Activated naive CD8-positive, alpha-beta T cell (primary cell): ENCODE results near the gene STPG3.

Experiments
- H3K27ac Mint-ChIP-seq: one replicate; pipeline ENCODE4 v1.8.0; 2021; ENCODE audit warnings: mixed read lengths
- H3K27me3 Mint-ChIP-seq: one replicate; pipeline ENCODE4 v1.8.0; 2021; ENCODE audit warnings: mixed read lengths
- H3K36me3 Mint-ChIP-seq: one replicate; pipeline ENCODE4 v1.8.0; 2021; ENCODE audit warnings: mixed read lengths
- H3K4me1 Mint-ChIP-seq: one replicate; pipeline ENCODE4 v1.8.0; 2021; ENCODE audit warnings: low read depth, mixed read lengths
- H3K4me3 Mint-ChIP-seq: one replicate; pipeline ENCODE4 v1.8.0; 2021; ENCODE audit warnings: mild to moderate bottlenecking, mixed read lengths
- H3K9me3 Mint-ChIP-seq: one replicate; pipeline ENCODE4 v1.8.0; 2021; ENCODE audit warnings: low read depth, mixed read lengths

Gene STPG3

DNA sequence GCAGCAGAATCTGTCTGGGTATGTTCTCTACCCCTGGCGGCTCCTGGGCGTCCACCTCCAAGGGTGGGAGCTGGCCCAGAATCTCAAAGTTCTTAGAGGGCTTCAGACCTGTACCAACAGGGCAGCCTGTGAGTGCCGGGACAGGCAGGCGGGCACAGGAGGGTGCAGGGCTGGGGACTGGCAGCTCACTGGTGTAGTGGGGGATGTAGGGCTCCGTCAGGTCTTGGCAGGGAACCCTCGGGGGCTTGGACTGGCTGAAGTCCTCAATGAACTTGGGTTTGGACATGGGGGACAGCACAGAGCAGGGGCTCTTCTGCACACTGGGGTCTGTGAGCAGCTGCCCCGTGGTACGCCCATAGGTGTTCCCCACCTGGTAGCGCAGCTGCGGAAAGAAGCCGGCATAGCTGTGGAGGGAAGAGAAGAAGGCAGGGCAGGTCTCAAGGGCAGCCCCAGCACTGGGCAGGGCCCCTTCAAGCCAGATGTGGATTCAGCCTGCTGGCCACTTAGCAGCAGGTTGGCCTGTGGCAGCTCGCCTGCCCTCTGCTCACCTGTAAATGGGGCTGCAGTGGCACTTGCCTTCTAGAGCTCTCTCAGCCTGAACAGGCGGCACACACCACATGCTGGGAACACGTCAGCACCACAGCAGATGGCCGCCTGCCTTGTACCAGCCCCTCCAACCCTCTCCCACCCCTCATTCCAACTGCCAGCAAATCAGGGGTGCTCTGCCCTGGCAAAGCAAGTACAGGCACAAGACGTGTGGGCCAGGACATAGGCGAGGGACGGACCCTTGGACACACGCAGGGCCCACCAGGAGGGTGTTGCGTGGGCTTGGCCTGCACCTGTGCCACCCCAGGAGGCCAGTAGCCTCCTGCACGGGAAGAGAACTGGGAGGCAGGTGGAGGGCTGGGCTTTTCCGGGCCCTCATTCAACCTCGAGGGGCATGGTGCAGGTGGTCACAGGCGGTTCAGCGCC is 5.3 kb upstream of the STPG3 start:
- Mint-ChIP-seq H3K4me1 (peaks cover 12% of the 10 kb centered on the region), H3K9me3 (no peaks in the 10 kb centered on the region), H3K27ac (no peak overlapping the region), H3K4me3 (no peak overlapping the region), H3K36me3 (peaks cover 4% of the 10 kb centered on the region), H3K27me3 (no peaks in the 10 kb centered on the region)

GRCh38 chr9:137247135-137247915 is 3.8 kb upstream of the STPG3 start:
- Mint-ChIP-seq H3K4me3 (no peak overlapping the region), H3K9me3 (no peaks in the 10 kb centered on the region), H3K36me3 (peaks cover 4% of the 10 kb centered on the region), H3K4me1 (peaks cover 7% of the 10 kb centered on the region), H3K27me3 (no peaks in the 10 kb centered on the region), H3K27ac (no peak overlapping the region)

- H3K4me1 Mint-ChIP-seq, result peaks cover 1% of the 10 kb centered on the region
Measured at GRCh38 chr9:137247916-137248175, 3.2 kb upstream of the STPG3 start.

GRCh38 chr9:137250329-137251193 is 525 bp upstream of the STPG3 start:
- peaks cover 7% of the 10 kb centered on the region for H3K4me1 Mint-ChIP-seq
- H3K36me3 Mint-ChIP-seq, result no peaks in the 10 kb centered on the region
- no peaks in the 10 kb centered on the region for H3K27me3 Mint-ChIP-seq
- H3K4me3 Mint-ChIP-seq, result no peak overlapping the region
- no peak overlapping the region for H3K27ac Mint-ChIP-seq
- H3K9me3 Mint-ChIP-seq, result no peaks in the 10 kb centered on the region

More at GRCh38 chr9:137247916-137248175, 3.2 kb upstream of the STPG3 start:
- Mint-ChIP-seq H3K27ac (no peak overlapping the region), H3K4me3 (no peak overlapping the region), H3K36me3 (peaks cover under 1% of the 10 kb centered on the region), H3K9me3 (no peaks in the 10 kb centered on the region), H3K27me3 (no peaks in the 10 kb centered on the region)

DNA sequence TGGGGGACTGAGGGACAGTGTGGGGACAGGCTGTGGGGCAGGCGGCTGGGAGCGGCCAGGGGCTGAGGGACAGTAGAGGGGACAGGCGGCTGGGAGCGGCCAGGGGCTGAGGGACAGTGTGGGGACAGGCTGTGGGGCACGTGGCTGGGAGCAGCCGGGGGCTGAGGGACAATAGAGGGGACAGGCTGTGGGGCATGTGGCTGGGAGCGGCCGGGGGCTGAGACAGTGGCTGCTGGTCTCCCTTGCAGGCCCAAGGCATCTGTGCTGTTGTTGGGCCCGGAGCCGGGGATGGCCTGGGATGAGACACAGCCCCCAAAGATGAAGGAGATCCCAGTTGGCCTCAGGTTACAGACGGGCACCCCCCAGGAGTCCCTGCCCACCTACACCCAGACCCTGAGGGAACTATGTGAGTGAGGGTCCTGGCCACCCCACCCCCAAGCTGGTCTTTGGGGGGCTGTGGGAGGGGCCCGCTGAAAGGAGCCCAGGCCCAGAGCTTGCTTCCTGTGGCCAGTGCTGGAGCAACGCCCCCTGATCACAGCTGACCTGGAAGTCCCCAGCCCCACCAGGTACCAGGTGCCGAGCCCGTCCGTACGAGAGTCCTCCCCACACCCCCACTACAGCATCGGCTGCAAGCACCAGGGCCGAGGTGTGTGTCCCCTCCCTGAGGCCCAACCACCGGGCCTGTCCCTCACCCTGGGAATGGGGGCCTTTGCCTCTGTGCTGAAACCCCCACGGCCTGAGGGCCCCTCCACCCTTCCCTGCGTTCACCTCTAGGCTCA is 593 bp downstream of the STPG3 start:
- Mint-ChIP-seq H3K27ac (no peak overlapping the region), H3K36me3 (no peaks in the 10 kb centered on the region), H3K4me1 (peaks cover 12% of the 10 kb centered on the region), H3K4me3 (no peak overlapping the region), H3K27me3 (no peaks in the 10 kb centered on the region), H3K9me3 (no peaks in the 10 kb centered on the region)

- no peaks in the 10 kb centered on the region for H3K9me3 Mint-ChIP-seq
- H3K27ac Mint-ChIP-seq, result no peak overlapping the region
- peaks cover 14% of the 10 kb centered on the region for H3K4me1 Mint-ChIP-seq
- no peak overlapping the region for H3K4me3 Mint-ChIP-seq
- no peaks in the 10 kb centered on the region for H3K27me3 Mint-ChIP-seq
- H3K36me3 Mint-ChIP-seq, result no peaks in the 10 kb centered on the region
Measured at GRCh38 chr9:137252555-137253506, 1.7 kb downstream of the STPG3 start.

DNA sequence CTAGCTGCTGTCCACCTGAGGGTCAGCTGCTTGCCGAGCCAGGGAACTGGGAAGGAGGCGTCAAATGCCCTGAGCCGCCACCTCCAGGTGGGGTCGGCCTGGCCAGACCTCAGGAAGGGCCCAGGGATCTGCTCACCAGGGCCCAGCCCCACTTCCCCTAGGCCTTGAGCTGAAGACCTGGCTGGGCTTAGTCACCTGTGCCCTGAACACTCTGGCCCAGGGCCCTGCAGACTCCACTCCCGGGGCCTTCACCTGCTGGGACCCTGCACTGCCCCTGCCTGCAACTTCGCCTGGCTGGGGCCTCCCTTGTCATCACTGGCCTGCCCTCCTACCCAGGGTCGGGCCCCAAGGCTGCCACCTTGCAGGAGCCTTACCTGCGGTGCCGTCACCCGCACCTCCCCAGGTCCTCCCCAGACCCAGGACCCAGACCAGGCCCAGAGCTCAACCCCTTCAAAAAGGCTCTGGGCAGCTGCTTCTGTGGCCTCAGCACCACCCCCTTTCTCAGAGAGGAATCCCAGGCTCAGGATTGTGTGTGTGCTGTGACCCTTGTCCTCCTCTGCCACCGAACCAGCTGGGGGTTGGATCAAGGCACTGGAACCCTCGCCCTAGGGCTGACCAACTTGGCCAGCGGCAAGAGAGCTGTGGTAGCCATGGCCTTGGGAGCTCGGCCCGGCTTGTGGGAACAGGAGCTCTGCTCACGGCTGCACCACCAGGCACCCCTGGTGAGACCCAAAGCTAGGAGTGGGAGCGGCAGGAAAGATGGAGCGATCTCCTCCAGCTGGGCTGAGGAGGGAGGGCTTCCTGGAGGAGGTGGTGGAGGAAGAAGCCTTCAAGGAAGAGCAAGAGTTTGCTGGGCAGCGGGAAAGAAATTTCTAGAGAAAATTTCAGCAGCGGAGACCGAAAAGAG is 2.9 kb downstream of the STPG3 start:
- peak overlapping the region; percentile 78 for H3K27ac Mint-ChIP-seq
- H3K27me3 Mint-ChIP-seq, result no peaks in the 10 kb centered on the region
- H3K4me3 Mint-ChIP-seq, result peak overlapping the region; percentile 90
- no peaks in the 10 kb centered on the region for H3K9me3 Mint-ChIP-seq
- H3K4me1 Mint-ChIP-seq, result peaks cover 14% of the 10 kb centered on the region
- H3K36me3 Mint-ChIP-seq, result no peaks in the 10 kb centered on the region

DNA sequence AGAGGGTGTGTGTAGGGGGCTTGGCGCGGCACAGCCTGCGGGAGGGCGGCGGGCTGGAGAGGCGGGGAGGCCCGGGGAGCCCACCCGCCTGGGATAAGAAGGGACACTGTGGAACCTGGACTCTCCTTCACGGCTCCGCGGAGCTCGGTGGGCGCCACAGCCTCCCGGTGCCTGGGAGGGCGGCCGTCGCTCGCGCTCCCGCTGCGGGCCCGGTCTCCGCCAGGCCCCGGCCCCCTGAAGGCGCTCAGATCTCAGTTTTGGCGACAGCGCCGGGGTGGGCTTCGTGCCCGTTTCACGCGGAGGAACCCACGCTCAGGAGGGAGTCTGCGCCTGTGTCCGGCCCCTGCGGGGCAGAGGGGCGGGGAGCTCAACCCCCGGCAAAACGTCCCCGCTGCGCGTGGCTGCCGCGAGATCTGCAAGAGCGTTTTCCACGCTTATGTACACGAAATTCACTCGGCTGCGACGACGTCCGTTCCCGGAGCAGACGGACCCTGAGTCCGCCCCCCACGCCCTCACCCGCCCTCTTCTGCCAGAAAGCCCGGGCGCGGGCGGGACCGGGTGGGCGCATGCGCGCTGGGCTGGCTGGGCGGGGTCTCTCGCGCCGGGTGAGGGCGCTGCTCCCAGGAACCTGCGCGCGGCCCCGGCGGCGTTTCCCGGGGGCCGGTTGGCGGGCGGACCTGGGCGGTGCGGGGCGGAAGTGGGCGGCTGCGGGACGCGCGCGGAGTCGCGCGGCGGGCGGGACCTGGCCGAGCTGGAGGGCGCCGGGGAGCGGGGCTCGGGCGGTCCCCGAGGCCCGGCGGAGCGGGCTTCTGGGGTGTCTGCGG is 3.8 kb downstream of the STPG3 start, which contains the start of gene NELFB:
TSS of gene NELFB (plus strand) at position 704 of the 824 bp plus-strand sequence.
- no peaks in the 10 kb centered on the region for H3K9me3 Mint-ChIP-seq
- H3K4me3 Mint-ChIP-seq, result peak within 1 kb of the TSS; percentile 90
- H3K27ac Mint-ChIP-seq, result peak within 1 kb of the TSS; percentile 78
- no peaks in the 10 kb centered on the region for H3K36me3 Mint-ChIP-seq
- H3K4me1 Mint-ChIP-seq, result peaks cover 14% of the 10 kb centered on the region
- H3K27me3 Mint-ChIP-seq, result no peaks in the 10 kb centered on the region

GRCh38 chr9:137255448-137256114 is 4.5 kb downstream of the STPG3 start:
- Mint-ChIP-seq H3K27me3 (no peaks in the 10 kb centered on the region), H3K36me3 (no peaks in the 10 kb centered on the region), H3K27ac (no peak overlapping the region), H3K4me1 (peaks cover 14% of the 10 kb centered on the region), H3K4me3 (peak overlapping the region; percentile 87), H3K9me3 (no peaks in the 10 kb centered on the region)

DNA sequence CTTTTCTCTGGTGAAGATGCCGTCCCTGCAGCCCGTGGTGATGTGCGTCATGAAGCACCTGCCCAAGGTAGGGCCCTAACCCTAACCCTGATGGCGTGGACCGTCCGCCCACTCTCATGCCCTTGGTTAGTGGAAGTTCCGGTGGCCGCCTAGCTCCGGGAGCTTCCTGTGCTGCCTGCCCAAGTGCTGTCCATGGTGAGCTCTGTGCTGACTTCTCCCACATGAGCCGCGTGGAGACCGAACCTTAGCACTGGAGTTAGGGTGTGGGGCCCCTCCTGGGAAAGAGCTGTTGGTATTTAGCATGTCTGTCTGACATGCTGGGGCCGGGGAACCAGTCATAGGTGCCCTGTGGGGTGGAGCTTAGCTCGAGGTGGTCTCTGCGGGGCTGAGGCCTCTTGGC is 5.3 kb downstream of the STPG3 start:
- no peaks in the 10 kb centered on the region for H3K27me3 Mint-ChIP-seq
- peaks cover 14% of the 10 kb centered on the region for H3K4me1 Mint-ChIP-seq
- no peaks in the 10 kb centered on the region for H3K9me3 Mint-ChIP-seq
- no peaks in the 10 kb centered on the region for H3K36me3 Mint-ChIP-seq
- no peak overlapping the region for H3K27ac Mint-ChIP-seq
- H3K4me3 Mint-ChIP-seq, result peak overlapping the region; percentile 87

DNA sequence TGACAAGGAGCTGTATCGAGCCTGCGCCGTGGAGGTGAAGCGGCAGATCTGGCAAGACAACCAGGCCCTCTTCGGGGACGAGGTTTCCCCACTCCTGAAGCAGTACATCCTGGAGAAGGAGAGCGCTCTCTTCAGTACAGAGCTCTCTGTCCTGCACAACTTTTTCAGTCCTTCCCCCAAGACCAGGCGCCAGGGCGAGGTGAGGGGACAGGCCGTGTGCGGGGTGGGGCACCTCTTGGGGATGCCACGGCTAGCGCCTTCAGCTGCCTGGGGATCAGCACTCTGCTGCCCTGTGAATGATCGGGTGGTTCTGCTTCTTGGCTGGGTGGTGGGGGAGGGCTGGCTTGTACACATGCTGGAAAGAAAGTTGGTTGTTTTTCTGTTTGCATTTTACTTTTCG is 5.8 kb downstream of the STPG3 start:
- no peak overlapping the region for H3K27ac Mint-ChIP-seq
- H3K9me3 Mint-ChIP-seq, result no peaks in the 10 kb centered on the region
- peaks cover 4% of the 10 kb centered on the region for H3K36me3 Mint-ChIP-seq
- peaks cover 16% of the 10 kb centered on the region for H3K4me1 Mint-ChIP-seq
- H3K27me3 Mint-ChIP-seq, result no peaks in the 10 kb centered on the region
- H3K4me3 Mint-ChIP-seq, result peak overlapping the region; percentile 87
